Upper lobe of left lung (tissue), 6 donors: ENCODE results near the gene MAD1L1. TPM values are rescaled to one million over a fixed set of nuclear protein-coding genes. Genes with fewer than 3 reads are reported as not detected.

Experiments
- ATAC-seq, 2 donors: fragments of 200-7000 bp; cut with Tn5 transposase; one replicate each; pipeline ENCODE4 v1.9.1; 2022; ENCODE audit warnings: mild to moderate bottlenecking in 2 of 2, moderate library complexity in 2 of 2; ENCODE audit not compliant: low FRiP score in 2 of 2
- DNase-seq, 2 donors: peaks; one replicate each; pipeline ENCODE4 v3.0.0-alpha.2; 2019 to 2020
- H3K27ac ChIP-seq, 4 donors: fragments of 200-600 bp; sonication (generic); one replicate each; pipeline ENCODE4 v1.5.1; 2016 to 2019
- H3K27me3 ChIP-seq, 4 donors: fragments of 200-600 bp; sonication (generic); one replicate each; pipeline ENCODE4 v1.5.1; 2017 to 2019
- H3K36me3 ChIP-seq, 4 donors: fragments of 200-600 bp; sonication (generic); one replicate each; pipeline ENCODE4 v1.5.1; 2016 to 2019
- H3K4me1 ChIP-seq, 4 donors: fragments of 200-600 bp; sonication (generic); one replicate each; pipeline ENCODE4 v1.5.1; 2018 to 2019
- H3K4me3 ChIP-seq, 4 donors: fragments of 200-600 bp; sonication (generic); one replicate each; pipeline ENCODE4 v1.5.1; 2017 to 2019; ENCODE audit warnings: mild to moderate bottlenecking in 2 of 4, moderate library complexity in 1 of 4
- H3K9me3 ChIP-seq, 4 donors: fragments of 200-600 bp; sonication (generic); one replicate each; pipeline ENCODE4 v1.5.1; 2018 to 2019
- CTCF ChIP-seq, 6 experiments: fragments of 450-650 bp in 4 of 6; fragments of 200-600 bp in 2 of 6; sonication (generic) in 2 of 6; IDR thresholded peaks; one replicate each; pipeline ENCODE4 v1.5.1; 2016 to 2019; ENCODE audit warnings: antibody characterized with exemption in 6 of 6
- EP300 ChIP-seq, 4 donors: sonication (generic); formaldehyde crosslinking; IDR thresholded peaks; one replicate each; pipeline ENCODE4 v1.5.1; 2017; ENCODE audit warnings: antibody characterized with exemption in 4 of 4, control low read depth in 2 of 4
- POLR2A ChIP-seq, 4 donors: fragments of 450-650 bp; IDR thresholded peaks; one replicate each; pipeline ENCODE4 v1.5.1; 2016 to 2017; ENCODE audit warnings: antibody characterized with exemption in 4 of 4, mild to moderate bottlenecking in 2 of 4
- POLR2AphosphoS5 ChIP-seq, 2 donors: sonication (generic); formaldehyde crosslinking; IDR thresholded peaks; one replicate each; pipeline ENCODE4 v1.5.1; 2017; ENCODE audit warnings: antibody characterized with exemption in 2 of 2
- WGBS, 2 donors: methylation state at CpG; one replicate each; pipeline ENCODE4 v1.1.5; 2017 to 2018; 5-methylcytosine and 5-hydroxymethylcytosine counted together
- total RNA-seq, 6 donors: library from RNA; depleted of rRNA in 4 of 6; stranded (reverse); fragments of >200 nt in 4 of 6; gene quantifications; one replicate each; pipeline versions ENCODE4 v1.1.0 to v1.2.1, GENCODE V29; 2016 to 2021
- donor health status: DM: no; HTN: no; CAD: no; lungs with moderate emphysema.
- donor health status: DM: no; HTN: yes; CAD: no; lungs with severe emphysema.

MAD1L1 gene
- total RNA-seq, 6 donors from 2014 or later: 40.6 to 364 (median 65.6) TPM

- ATAC-seq (peak in 1 of 2 donors; percentile 23), DNase-seq (peak in 1 of 2 donors; percentile 77)
- Histone ChIP-seq H3K27me3 (no peaks in the 10 kb centered on the region), H3K27ac (peak overlapping the region in 1 of 4 donors; percentile 26), H3K4me1 (peaks cover 6 to 18% (median 15%) of the 10 kb centered on the region in 4 donors), H3K4me3 (no peak overlapping the region), H3K36me3 (peaks cover 10 to 39% (median 29%) of the 10 kb centered on the region in 4 donors), H3K9me3 (no peaks in the 10 kb centered on the region)
- TF ChIP-seq POLR2A (IDR thresholded peaks at IDR 0.05) (no peak), POLR2AphosphoS5 (IDR thresholded peaks at IDR 0.05) (no peak), CTCF (IDR thresholded peaks at IDR 0.05) (no peak), EP300 (IDR thresholded peaks at IDR 0.05) (no peak)
- 70 to 76% methylated on average over 2 to 9 of the region's 9 CpGs for WGBS, 2 donors
Observed at GRCh38 chr7:2253021-2253420, 20.3 kb upstream of the MAD1L1 start.

GRCh38 chr7:2251841-2252771, 19.4 kb upstream of the MAD1L1 start:
- DNase-seq: peak; percentile 33 to 77
- ATAC-seq: no peak

GRCh38 chr7:2251381-2251780, 18.6 kb upstream of the MAD1L1 start:
- TF ChIP-seq CTCF (IDR thresholded peaks at IDR 0.05): no peak
- TF ChIP-seq EP300 (IDR thresholded peaks at IDR 0.05): no peak
- TF ChIP-seq POLR2AphosphoS5 (IDR thresholded peaks at IDR 0.05): no peak
- TF ChIP-seq POLR2A (IDR thresholded peaks at IDR 0.05): no peak
- Histone ChIP-seq H3K27me3 (no peaks in the 10 kb centered on the region), H3K4me3 (no peak overlapping the region), H3K9me3 (no peaks in the 10 kb centered on the region), H3K4me1 (peaks cover 6 to 27% (median 17%) of the 10 kb centered on the region in 4 donors), H3K27ac (no peak overlapping the region), H3K36me3 (peaks cover 4 to 25% (median 17%) of the 10 kb centered on the region in 4 donors)
- WGBS, 2 donors: 79 to 94% methylated on average over 9 to 10 of the region's 10 CpGs
- DNase-seq (no peak), ATAC-seq (no peak)

More at GRCh38 chr7:2251841-2252771, 19.4 kb upstream of the MAD1L1 start:
- Histone ChIP-seq H3K27me3 (no peaks in the 10 kb centered on the region), H3K36me3 (peaks cover 6 to 32% (median 24%) of the 10 kb centered on the region in 4 donors), H3K27ac (peak overlapping the region in 1 of 4 donors; percentile 26), H3K4me1 (peaks cover 6 to 19% (median 15%) of the 10 kb centered on the region in 4 donors), H3K4me3 (no peak overlapping the region), H3K9me3 (no peaks in the 10 kb centered on the region)
- no peak for TF ChIP-seq EP300 (IDR thresholded peaks at IDR 0.05)
- WGBS, 2 donors: 64 to 83% methylated on average over 13 to 23 of the region's 24 CpGs

- H3K36me3 ChIP-seq: peaks cover 3 to 16% (median 6%) of the 10 kb centered on the region in 4 donors
- ATAC-seq: no peak
- 83 to 85% methylated on average over 15 to 27 of the region's 27 CpGs for WGBS, 2 donors
- no peak for TF ChIP-seq POLR2AphosphoS5 (IDR thresholded peaks at IDR 0.05)
- TF ChIP-seq CTCF (IDR thresholded peaks at IDR 0.05): no peak
- no peak for TF ChIP-seq EP300 (IDR thresholded peaks at IDR 0.05)
- no peak for TF ChIP-seq POLR2A (IDR thresholded peaks at IDR 0.05)
- H3K4me1 ChIP-seq: peaks cover 6 to 33% (median 23%) of the 10 kb centered on the region in 4 donors
- no peak overlapping the region for H3K4me3 ChIP-seq
- DNase-seq: no peak
- no peaks in the 10 kb centered on the region for H3K9me3 ChIP-seq
- H3K27ac ChIP-seq: peak overlapping the region in 1 of 4 donors; percentile 26
- no peaks in the 10 kb centered on the region for H3K27me3 ChIP-seq
Observed at GRCh38 chr7:2249744-2250323, 17.1 kb upstream of the MAD1L1 start.
